ENCODE measurements around the gene DNAJC7. TPM values are rescaled to one million over a fixed set of nuclear protein-coding genes. Genes with fewer than 3 reads are reported as not detected.

Gene DNAJC7
- total and polyA plus RNA-seq, 7 donors, result 46.7 to 91.6 (median 57.1) TPM

DNA sequence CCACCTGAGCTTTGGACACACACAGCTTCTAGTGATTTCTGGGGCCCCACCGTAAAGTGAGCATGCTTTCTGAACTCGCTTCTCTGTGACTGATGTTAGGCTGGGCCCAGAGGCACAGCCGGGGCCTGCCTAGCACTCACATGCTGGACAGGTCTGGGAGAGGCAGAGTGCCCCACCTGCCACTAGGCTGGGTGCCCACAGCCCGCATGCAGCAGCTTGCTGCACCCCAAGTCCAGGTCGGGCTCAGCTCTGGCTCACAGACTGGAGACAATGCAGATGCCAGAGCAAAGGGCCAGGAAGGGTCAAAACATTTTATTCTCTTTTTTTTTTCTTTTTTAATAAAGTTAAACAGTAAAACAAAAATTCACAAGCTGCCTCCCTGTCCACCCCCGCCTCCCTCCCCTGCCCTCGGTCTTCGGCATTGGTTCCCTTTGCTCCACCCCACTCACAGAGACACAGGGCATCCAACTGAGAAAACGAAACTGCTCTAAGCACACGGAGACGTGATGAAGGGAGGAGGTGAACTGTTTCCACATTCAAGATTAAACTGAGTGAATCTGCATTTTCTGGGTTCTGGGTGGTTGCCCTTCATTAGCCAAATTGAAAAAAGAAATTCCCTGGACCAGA is 41.0 kb downstream of the DNAJC7 start:
- Histone ChIP-seq H3K4me1 (peaks cover 0 to 47% (median 20%) of the 10 kb centered on the region in 4 donors), H3K9me3 (no peaks in the 10 kb centered on the region), H3K27ac (peak overlapping the region; percentile 56 to 74 (median 68)), H3K36me3 (peaks cover 35 to 95% (median 59%) of the 10 kb centered on the region in 4 donors), H3K27me3 (no peaks in the 10 kb centered on the region), H3K4me3 (no peak overlapping the region)
- TF ChIP-seq, protein P1, sequence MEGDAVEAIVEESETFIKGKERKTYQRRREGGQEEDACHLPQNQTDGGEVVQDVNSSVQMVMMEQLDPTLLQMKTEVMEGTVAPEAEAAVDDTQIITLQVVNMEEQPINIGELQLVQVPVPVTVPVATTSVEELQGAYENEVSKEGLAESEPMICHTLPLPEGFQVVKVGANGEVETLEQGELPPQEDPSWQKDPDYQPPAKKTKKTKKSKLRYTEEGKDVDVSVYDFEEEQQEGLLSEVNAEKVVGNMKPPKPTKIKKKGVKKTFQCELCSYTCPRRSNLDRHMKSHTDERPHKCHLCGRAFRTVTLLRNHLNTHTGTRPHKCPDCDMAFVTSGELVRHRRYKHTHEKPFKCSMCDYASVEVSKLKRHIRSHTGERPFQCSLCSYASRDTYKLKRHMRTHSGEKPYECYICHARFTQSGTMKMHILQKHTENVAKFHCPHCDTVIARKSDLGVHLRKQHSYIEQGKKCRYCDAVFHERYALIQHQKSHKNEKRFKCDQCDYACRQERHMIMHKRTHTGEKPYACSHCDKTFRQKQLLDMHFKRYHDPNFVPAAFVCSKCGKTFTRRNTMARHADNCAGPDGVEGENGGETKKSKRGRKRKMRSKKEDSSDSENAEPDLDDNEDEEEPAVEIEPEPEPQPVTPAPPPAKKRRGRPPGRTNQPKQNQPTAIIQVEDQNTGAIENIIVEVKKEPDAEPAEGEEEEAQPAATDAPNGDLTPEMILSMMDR (IDR thresholded peaks at IDR 0.05), result no peak
- no peak for TF ChIP-seq EP300 (IDR thresholded peaks at IDR 0.05)
- peak in 3 of 4 donors; percentile 26 to 62 (median 55) for TF ChIP-seq POLR2AphosphoS5 (IDR thresholded peaks at IDR 0.05)
- TF ChIP-seq POLR2A (IDR thresholded peaks at IDR 0.05), result no peak
- 80% methylated on average over 11 of the region's 11 CpGs for WGBS, 2 donors
- DNase-seq, result no peak
- intact Hi-C loops (cut with DNase I), result no loop called here

DNA sequence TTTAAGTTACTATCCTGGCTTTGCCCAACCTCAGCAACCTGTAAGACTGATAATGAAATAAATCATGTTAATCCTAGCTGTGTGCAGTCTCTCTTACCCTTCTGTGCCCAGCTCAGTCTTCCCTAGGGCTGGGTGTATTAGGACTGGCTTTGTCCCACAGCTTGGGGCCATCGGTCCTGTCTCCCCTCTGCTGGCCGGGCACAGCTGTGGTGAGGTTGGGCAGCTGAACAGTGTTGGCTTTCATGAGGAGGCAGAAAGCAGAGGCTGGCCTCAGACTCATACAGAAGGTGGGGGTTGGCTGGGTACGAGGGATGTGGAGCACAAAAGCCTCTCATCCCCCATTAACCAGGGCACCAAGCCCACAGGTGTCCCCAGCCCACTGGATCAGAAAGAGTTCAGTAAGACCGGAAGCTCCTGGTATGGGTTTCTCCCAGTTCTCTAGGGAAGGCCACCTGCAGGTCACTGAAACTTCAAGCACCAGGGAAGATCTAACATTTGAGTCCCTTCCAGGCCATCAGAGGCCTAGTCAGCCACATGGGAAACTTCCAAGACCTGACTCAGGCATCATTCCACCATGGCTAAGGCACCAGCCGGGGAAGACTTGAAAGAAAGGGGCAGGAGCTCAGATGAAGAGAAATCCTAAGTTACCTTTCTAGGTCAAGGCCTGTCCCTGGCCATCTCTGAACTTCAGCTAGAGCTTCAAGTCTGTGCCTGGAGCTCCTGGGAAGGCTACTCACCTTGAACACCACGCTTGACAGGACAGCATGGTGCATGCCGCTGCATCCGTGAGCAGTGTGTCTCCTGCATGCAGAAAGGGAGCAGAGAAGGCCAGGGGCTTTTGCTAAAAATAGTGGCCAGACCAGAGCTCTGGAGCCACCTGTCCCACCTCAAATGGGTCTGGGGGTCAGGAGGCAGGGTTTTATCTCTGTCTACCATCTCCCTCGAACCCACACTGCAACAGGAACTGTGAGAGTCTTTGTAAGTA is 41.8 kb downstream of the DNAJC7 start:
- H3K27ac ChIP-seq, result peak overlapping the region; percentile 56 to 74 (median 68)
- intact Hi-C loops (cut with DNase I), result no loop called here
- H3K4me1 ChIP-seq, result peaks cover 0 to 54% (median 27%) of the 10 kb centered on the region in 4 donors
- H3K36me3 ChIP-seq, result peaks cover 30 to 94% (median 53%) of the 10 kb centered on the region in 4 donors
- no peak overlapping the region for H3K4me3 ChIP-seq
- no peaks in the 10 kb centered on the region for H3K27me3 ChIP-seq
- TF ChIP-seq, protein P1 (IDR thresholded peaks at IDR 0.05), result no peak
- no peak for TF ChIP-seq EP300 (IDR thresholded peaks at IDR 0.05)
- TF ChIP-seq POLR2AphosphoS5 (IDR thresholded peaks at IDR 0.05), result no peak
- no peak for TF ChIP-seq POLR2A (IDR thresholded peaks at IDR 0.05)
- no peak for DNase-seq
- WGBS, 2 donors, result 88 to 90% methylated on average over 9 of the region's 9 CpGs
- no peaks in the 10 kb centered on the region for H3K9me3 ChIP-seq

DNA sequence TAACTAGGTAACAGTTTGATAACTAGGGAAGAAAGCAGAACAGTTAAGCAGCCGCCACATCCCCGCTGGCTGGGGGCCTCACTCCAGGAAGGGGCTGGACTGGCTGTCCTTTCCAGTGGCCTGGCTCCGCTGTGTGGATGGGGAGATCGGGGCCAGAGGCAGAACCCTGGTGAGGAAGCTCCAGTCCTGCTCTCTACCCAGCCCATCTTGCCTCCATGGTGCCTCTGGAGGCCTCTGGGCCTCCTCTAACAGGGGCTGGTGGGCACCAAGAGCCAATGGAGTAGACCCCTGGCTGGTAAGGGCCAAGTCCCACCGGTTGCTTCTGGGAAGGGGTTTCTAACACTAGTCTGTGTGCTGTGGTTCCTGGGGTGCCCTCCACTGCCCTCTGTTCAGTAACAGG is 42.6 kb downstream of the DNAJC7 start:
- 92 to 96% methylated on average over 5 of the region's 5 CpGs for WGBS, 2 donors
- TF ChIP-seq, protein P1 (IDR thresholded peaks at IDR 0.05), result no peak
- TF ChIP-seq POLR2A (IDR thresholded peaks at IDR 0.05) (no peak), POLR2AphosphoS5 (IDR thresholded peaks at IDR 0.05) (no peak), EP300 (IDR thresholded peaks at IDR 0.05) (no peak)
- intact Hi-C loops (cut with DNase I), result no loop called here
- H3K9me3 ChIP-seq, result no peaks in the 10 kb centered on the region
- H3K36me3 ChIP-seq, result peaks cover 30 to 89% (median 50%) of the 10 kb centered on the region in 4 donors
- no peak for DNase-seq
- peak overlapping the region in 1 of 4 donors; percentile 72 for H3K27ac ChIP-seq
- no peaks in the 10 kb centered on the region for H3K27me3 ChIP-seq
- no peak overlapping the region for H3K4me3 ChIP-seq
- H3K4me1 ChIP-seq, result peaks cover 0 to 62% (median 33%) of the 10 kb centered on the region in 4 donors

DNA sequence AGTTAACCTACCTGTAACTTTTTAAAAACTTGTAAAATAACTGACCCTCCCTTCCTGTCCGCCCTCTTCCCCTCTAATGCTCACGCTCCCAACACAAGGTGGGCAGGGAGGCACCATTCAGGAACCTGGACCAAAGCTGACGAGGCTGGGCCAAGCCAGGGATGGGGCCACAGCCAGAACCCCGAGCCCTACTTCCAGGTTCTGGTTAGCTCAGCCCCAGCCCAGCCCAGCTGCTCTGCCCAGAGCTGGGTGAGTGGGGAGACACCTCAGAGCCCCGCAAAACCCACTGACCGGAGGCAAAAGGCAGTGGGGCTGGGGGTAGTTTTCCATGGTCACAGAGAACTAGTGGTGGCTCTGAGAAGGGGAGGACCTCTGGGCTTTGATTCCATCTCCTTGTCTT is 43.2 kb downstream of the DNAJC7 start:
- peaks cover 30 to 91% (median 50%) of the 10 kb centered on the region in 4 donors for H3K36me3 ChIP-seq

More for the DNA sequence above, 43.2 kb downstream of the DNAJC7 start:
- Histone ChIP-seq H3K4me1 (peaks cover 0 to 68% (median 37%) of the 10 kb centered on the region in 4 donors), H3K9me3 (no peaks in the 10 kb centered on the region), H3K27ac (peak overlapping the region in 1 of 4 donors; percentile 72), H3K4me3 (no peak overlapping the region), H3K27me3 (no peaks in the 10 kb centered on the region)
- no peak for TF ChIP-seq EP300 (IDR thresholded peaks at IDR 0.05)
- TF ChIP-seq, protein P1 (IDR thresholded peaks at IDR 0.05), result no peak
- TF ChIP-seq POLR2AphosphoS5 (IDR thresholded peaks at IDR 0.05), result no peak
- TF ChIP-seq POLR2A (IDR thresholded peaks at IDR 0.05), result no peak
- no peak for DNase-seq
- WGBS, 2 donors, result 88 to 94% methylated on average over 6 of the region's 6 CpGs
- intact Hi-C loops (cut with DNase I), result no loop called here
